Amygdala (tissue), 56 donors: ENCODE data around the gene LURAP1L.

Experiments
- DNase-seq, 56 donors: peaks; one replicate each; lab custom pipeline; 2025; lab: John Stamatoyannopoulos, UW

Gene LURAP1L, protein sequence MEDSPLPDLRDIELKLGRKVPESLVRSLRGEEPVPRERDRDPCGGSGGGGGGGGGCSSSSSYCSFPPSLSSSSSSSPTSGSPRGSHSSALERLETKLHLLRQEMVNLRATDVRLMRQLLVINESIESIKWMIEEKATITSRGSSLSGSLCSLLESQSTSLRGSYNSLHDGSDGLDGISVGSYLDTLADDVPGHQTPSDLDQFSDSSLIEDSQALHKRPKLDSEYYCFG

DNA sequence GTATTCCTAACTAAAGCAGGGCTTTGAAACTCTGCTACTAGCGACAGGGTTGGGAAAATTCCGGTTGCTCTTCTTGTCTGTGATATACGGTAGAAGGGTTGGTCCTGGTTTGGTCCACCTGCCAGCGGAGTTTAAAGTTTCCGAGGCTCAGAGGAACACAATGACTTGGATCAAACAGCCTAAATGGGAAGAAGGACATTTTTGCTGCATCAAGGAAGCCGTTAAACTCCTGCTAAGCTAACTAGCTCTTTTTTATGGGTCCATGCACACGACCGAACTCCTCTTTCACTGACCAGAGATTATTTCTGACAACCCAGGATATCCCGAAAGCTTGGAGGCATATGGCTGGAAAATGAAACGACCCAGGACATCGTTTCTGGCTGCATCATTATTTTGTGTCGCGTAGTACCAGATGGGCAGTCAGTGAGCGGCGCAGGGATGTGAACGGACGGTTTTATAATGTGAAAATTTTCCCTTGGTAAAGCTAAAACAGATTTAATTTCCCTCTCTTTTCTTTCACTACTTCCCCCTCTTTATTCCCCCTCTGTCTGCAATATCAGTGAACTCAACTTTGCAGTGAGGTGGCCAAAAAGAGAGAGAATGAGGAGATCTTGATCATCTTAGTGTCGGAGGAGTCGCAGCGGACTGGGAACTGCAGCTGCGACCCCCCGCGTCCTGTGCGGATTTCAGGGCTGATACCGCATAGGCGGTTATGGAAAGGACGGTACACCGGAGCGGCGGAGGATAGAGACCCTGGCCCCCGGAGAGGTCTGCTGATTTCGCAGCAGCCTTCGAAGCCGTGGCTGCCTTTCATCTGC lies at the start of gene LURAP1L:
TSS of gene LURAP1L (plus strand) at position 160 of the 818 bp plus-strand sequence. CDS start 696 bp downstream, outside the sequence.
- DNase-seq = peak in 37 of 56 donors; percentile 2 to 80 (median 38)

DNA sequence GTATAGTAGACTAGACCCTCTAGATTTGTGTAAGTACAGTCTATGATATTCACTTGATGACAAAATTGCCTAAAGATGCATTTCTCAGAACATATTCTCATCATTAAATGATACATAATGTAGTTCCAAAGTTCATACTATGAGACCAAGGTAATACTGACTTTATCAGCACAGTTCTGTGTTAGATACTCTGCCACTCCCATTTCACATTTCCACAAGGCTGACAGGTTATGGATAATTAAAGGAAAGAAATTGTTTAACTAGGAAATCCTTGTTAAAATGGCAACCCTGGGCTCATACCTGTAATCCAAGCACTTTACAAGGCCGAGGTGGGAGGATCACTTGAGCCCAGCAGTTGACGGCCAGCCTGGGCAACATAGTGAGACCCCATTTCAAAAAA lies 48.0 kb upstream of the LURAP1L start:
- no peak for DNase-seq

DNA sequence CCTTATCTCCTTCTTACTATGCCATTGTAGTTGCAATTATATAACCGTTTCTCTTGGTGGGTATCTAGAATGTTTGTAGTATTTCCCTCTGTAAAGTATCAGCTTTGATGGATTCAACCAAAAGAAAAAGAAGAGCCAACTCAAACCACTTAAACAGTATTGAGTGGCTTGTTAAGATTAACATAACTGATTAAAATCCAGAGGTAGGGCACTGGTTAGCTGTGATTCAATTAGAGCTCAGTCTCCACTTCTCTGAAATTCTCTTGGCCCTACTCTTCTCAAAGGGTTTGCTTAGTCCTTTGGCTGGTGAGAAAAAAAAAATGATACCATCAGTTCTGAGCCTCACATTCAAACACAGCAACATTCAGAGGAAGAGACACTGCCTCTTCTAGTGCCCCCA lies 44.6 kb upstream of the LURAP1L start:
- no peak for DNase-seq

DNA sequence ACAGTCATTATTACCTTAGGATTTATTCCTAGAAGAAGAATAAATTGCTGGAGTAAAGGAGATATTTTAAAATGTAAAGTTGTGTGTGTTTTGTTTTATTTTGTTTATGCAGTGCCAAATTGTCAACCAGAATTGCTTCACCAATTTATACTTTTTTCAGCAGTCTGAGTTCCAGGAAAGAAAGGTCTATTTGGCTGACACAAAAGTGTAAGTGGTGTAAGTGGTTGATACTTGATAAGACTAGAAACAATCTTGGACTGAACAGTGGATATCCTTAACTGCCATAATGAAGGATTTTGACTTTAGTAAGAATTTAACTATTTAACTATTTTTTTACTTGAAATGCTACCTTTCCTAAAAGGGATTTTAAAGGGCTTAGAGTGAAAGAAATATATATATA lies 43.9 kb upstream of the LURAP1L start:
- no peak for DNase-seq

DNA sequence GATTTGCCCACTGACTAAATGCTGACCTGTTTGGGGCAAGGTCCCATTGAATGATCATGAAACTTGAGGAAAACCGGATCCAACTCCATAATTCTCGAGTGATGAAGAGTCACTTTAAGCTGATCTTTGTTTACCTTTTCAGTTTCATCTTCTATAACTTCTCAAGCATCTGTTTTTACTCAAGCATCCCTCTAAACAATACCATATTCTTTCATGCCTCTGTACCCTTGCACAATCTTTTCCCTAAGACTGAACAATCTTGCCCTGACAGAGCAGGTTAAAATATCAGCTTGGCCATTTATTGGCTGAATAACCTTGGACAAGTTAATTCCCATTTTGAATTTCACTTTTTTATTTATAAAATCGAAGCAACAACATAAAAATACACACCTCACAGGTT lies 41.8 kb upstream of the LURAP1L start:
- no peak for DNase-seq

DNA sequence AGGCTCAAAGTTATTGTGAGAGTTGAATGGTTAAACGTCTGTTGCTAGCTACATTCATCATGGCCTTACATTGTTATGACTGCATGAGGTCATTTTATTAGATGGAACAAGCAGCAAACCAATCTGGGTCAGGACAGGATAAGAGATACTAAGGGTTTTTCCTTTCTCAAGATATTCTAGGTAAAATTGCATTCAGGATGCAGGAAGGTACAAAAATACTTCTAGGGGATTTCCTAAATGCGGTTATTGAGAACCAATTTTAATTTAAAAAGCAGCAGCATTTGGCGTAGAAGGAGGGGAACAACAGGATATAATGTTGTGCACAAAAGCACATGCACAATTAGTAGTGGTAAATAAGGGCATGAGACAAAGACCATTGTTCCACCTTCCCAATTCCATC lies 39.2 kb upstream of the LURAP1L start:
- no peak for DNase-seq

DNA sequence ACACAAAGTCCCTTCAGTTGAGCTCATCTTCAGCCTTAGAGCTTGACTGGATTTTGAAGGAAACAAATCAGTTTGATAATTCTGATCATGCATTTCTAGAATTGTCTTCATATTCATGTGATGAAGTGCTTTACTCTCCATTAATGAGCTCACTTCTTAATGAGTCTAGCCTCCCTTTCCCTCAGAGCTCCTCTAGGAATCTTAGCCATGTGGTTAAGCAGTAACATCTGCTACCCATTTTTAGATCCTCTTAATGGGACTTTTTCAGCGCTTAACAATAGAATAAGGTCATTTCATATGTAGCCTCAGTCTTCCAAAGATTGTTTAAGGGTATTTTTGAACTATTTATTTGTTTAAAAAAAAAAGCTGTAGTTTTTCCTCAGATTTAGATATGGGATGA lies 36.9 kb upstream of the LURAP1L start:
- no peak for DNase-seq

DNA sequence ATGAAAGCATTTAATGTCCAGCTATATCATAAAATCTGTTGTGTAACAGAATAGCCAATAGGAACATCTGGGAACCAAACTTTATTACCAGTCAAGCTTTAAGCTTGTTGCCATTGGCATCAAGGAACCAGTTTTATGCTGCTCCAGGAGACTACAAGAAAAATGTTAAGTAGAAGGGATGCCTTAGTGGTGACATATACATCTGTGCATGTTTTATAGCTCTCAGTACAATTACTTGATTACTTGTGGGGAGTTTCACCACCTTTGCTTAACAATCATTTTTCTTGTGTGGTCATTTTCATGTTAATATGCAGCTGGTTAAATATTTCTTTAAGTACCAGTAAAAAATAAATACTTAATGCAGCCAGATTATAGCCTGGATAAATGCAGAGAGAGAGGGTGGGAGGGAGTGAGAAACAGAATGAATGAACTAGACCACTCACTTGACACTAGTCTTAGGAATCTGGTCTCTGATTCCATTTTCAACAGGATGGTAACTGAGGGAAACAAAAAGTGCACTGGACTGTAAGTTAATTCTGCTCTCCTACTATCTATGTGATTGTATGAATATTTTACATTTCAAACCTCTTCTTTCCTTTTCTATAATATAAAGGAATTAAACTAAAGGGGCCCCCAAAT lies 35.7 kb upstream of the LURAP1L start:
- DNase-seq = no peak

DNA sequence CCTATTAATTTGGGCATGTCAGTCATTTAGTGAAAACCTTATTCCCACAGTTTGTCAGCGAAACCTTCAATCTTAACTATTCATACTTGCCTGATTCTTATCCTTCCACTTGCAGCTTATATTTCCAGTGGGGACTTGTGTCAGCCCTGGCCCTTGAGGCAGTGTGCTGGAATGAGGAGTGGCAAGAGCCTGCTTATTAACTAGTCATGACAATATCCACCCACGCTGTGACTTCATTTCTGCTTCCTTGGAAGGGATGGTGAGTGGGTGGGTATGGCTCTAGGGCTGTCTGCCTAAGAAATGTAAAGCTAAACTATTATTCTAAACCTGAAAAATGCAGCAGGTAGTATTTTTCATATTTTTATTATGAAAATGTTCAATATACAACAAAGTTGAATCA lies 34.0 kb upstream of the LURAP1L start:
- DNase-seq = no peak

DNA sequence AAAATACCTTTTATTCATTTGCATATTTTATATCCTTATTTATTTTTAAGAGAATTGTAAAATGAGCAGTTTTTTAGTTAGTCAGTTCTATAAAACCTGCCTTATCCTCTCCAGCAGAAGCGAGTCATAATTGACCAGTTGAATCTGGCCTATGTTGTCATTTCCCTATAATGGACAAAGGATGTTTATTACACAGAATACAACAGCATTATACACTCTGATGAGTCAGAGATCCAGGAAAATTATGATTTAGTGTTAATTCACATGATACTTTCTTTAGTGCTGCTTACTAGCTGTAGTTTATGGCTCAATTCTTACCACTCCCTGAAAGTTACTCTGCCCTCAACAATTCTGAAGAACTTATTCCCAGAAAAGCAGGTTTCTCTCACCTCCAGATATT lies 26.8 kb upstream of the LURAP1L start:
- no peak for DNase-seq

DNA sequence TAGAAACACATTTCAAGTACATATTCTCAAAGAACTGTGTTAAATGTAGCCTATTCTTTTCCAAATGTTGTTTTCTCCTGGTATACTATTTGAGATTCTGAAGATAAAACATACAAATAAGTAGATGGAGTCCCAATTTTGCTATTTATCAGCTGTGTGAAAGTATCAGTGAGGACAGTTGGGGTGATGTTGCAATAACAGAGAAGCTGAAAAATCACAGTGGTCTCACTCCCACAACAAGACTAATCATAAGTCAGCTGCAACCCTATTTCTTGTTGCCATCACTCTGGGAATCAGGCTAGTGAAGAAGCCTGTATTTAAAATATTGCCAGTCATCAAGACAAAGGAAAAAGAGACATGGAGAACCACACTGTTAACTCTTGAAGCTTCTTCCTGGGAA lies 25.9 kb upstream of the LURAP1L start:
- DNase-seq = no peak

DNA sequence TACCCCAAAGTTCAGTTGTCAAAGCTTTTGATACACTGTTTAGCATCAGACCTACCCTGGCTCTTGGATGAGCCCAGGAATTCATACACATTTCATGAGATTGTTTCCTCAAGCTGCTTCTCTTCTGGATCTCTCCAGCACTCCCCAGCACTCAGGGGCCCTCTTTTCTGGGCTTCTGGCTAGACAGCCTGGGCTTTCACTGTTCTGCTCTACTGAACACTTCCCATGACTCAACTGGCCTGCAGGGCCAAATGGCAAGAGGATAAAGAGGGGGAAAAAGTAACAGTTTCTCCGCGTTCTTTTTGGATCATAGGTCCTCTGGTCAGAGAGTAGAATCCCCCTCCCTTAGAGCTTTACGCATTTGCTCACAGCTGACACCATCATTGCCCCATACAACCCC lies 20.9 kb upstream of the LURAP1L start:
- DNase-seq = no peak

DNA sequence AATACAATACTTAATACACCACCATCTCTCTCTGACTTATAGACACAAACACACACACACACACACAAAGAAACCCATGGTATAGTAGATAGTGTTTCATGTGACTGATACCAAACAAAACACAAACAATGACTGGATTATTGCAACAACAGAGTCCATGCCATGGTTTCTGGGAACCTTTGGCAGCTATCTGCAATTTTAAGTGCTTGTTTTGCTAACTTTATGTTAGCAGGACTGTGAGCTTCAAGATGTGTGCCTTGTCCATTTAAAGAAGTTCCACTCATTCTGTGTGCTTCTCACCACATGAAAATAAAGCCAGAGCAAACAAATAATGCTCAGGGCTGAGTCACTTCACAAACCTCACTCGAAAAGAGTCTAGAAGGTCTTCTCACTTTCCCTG lies 15.1 kb upstream of the LURAP1L start:
- peak in 1 of 56 donors; percentile 4 for DNase-seq

DNA sequence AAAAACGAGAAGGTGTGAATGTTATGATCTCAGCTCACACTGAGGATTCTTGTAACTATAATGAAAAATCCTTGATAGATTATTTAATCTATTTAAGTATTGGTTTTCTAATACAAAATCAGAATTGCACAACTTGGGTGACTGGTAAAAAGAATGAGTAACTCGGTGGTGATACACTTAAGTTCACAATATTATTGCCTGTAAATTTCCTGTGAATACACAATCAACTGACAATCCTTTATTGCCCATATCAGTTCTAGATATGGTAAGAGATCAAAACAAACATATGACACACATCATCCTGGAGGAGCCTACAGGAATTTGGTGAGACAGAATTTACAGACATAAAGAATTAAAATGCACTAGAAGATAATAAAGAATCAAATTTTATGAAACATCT lies 14.1 kb upstream of the LURAP1L start:
- no peak for DNase-seq

DNA sequence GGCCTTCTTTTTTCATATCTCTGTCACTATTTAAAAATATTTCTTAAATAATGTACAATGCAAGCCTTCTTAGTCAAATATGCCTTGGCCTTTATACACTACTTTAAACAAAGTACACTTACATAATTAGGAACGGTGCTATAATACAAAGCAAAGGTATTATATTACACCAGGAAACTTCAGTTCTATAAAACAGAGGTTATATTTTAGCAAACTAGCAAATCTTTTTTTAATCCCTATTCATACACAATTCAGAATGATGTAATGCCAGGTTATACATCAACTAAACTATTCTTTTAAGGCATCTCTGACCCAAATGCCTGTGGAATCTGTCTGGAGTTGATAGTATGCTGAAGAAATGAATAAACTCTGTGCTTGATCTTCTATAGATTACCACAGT lies 10.7 kb upstream of the LURAP1L start:
- DNase-seq = no peak

DNA sequence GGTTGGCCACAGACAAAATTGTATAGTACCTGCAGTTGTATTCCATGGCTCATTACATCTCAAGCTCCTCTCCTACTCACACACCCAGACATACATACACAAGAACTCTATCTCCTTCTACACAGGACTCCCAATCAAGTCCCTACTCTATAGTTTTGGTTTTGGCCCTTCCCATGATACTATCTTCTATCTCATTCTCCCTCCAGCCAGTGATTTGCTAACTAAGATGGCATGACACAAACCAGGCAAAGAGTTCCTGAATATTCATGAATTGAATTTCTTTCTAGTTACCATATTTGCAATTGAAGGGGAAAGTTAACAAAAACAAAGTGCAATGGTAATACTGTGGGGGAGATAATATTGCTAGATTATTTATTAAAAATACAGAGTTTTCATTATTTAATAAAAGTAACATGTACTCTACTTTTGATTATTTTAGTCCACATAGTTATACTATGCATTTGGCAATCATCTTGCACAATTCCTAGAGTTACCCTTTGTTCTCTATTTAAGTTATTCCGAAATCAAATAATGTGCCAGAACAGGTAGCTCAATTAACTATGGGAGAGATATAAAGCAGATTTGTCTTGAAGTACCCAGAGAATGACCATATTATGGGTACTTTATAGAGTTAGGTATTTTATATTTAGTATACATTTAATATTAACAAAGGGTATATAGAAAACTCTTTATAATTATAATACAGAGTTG lies 9.6 kb upstream of the LURAP1L start:
- no peak for DNase-seq

DNA sequence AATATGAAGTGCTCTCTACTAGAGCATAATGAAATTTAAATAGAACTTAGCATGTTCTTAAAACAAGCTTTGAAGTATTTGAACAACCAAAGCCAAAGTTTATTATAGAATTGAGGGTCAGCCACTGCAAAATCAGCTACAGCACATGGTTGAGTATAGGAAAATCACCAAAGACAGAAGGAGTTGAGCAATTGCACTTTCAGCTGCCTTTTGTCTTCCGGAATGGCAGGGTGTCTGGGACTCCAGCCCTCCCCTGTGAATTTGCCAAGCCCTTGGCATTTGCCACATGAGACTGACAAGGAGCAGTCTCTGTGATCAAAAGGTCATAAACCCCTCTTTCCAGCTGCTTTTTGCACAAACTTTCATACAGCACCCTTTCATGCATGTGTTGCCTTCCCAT lies 8.5 kb upstream of the LURAP1L start:
- no peak for DNase-seq

DNA sequence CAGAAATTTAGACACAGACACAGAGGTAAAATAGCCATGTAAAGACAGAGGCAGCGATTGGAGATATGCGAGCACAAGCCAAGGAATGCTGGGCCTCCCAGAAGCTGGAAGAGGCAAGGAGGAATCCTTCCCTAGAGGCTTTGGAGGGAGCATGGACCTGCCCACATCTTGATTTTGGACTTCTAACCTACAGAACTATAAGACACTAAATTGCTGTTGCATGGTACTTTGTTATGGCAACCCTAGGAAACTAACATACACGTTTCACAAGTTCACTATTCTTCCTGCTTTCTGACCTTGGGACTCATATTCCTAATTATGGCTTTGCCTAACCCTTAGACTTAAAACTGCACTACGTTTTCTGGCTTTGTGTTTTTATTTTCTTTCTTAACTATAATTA lies 4.6 kb upstream of the LURAP1L start:
- DNase-seq = no peak

DNA sequence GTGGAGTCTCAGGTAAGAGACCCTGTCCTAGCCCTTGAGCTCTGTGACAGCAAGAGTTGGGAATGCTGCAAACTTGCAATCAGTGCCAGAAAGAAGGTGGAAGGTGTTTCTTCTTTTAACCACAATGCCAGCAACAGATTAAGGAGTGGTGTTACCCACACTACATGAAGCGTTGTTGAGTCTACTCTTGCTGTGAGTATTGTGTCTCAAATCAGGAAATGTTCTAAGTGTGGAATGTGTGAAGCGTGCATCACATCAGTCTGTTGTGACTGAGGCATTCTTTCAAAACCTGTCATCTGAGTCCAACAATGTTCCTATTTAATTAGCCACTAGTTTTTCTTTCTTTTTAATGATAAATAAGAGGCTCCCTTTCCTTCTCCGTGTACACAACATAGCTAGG lies 2.9 kb upstream of the LURAP1L start:
- no peak for DNase-seq

DNA sequence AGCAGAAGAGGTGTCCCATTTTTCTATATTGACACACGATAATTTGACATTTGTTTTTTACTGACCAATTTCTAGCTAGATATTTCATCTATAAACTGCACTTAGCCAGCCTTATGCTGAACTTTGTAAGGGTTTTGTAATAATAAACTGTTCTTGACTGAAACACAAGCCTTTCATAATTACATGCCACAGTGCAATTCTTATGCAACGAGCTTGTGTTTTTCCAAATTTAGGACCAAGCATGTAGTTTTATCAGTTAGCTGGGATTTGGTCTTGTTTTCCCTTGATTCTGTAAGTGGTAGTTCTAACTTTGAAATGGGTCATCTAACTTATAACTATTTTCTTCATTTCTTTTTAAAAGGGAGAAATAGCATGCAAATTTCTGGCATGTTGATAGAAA lies 1.3 kb upstream of the LURAP1L start:
- no peak for DNase-seq
